ENCODE results near the gene MEG3. TPM values are rescaled to one million over a fixed set of nuclear protein-coding genes. Genes with fewer than 3 reads are reported as not detected.

The MEG3 gene
- total and polyA plus RNA-seq, 2 experiments from 2014 or later, result not detected

DNA sequence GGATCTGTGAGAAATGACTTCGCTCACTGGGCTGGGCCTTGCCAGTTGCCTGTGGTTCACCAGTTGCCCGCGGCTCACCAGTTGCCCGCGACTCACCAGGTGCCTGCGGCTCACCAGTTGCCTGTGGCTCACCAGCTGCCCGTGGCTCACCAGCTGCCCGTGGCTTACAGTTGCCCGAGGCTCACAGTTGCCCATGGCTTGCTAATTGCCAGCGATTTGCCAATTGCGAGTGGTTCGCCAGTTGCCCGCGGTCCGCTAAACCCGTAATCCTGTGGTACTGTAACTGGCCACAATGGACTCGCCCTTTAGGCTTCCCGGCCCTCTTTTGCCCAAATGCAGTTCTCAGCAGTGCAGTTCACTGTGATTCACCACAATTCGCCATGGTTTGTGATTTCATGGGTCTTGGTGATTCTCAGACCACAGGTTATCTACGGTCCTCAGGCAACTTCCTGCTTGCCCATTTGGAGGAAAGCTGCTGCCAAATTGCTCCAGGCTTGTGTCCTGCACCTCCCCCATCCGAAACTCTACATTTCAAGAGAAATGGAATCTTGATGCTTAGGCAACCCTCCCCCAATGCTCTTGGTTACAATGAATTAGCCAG, 15.0 kb upstream of the MEG3 start (continued):
- TF ChIP-seq, protein P1, sequence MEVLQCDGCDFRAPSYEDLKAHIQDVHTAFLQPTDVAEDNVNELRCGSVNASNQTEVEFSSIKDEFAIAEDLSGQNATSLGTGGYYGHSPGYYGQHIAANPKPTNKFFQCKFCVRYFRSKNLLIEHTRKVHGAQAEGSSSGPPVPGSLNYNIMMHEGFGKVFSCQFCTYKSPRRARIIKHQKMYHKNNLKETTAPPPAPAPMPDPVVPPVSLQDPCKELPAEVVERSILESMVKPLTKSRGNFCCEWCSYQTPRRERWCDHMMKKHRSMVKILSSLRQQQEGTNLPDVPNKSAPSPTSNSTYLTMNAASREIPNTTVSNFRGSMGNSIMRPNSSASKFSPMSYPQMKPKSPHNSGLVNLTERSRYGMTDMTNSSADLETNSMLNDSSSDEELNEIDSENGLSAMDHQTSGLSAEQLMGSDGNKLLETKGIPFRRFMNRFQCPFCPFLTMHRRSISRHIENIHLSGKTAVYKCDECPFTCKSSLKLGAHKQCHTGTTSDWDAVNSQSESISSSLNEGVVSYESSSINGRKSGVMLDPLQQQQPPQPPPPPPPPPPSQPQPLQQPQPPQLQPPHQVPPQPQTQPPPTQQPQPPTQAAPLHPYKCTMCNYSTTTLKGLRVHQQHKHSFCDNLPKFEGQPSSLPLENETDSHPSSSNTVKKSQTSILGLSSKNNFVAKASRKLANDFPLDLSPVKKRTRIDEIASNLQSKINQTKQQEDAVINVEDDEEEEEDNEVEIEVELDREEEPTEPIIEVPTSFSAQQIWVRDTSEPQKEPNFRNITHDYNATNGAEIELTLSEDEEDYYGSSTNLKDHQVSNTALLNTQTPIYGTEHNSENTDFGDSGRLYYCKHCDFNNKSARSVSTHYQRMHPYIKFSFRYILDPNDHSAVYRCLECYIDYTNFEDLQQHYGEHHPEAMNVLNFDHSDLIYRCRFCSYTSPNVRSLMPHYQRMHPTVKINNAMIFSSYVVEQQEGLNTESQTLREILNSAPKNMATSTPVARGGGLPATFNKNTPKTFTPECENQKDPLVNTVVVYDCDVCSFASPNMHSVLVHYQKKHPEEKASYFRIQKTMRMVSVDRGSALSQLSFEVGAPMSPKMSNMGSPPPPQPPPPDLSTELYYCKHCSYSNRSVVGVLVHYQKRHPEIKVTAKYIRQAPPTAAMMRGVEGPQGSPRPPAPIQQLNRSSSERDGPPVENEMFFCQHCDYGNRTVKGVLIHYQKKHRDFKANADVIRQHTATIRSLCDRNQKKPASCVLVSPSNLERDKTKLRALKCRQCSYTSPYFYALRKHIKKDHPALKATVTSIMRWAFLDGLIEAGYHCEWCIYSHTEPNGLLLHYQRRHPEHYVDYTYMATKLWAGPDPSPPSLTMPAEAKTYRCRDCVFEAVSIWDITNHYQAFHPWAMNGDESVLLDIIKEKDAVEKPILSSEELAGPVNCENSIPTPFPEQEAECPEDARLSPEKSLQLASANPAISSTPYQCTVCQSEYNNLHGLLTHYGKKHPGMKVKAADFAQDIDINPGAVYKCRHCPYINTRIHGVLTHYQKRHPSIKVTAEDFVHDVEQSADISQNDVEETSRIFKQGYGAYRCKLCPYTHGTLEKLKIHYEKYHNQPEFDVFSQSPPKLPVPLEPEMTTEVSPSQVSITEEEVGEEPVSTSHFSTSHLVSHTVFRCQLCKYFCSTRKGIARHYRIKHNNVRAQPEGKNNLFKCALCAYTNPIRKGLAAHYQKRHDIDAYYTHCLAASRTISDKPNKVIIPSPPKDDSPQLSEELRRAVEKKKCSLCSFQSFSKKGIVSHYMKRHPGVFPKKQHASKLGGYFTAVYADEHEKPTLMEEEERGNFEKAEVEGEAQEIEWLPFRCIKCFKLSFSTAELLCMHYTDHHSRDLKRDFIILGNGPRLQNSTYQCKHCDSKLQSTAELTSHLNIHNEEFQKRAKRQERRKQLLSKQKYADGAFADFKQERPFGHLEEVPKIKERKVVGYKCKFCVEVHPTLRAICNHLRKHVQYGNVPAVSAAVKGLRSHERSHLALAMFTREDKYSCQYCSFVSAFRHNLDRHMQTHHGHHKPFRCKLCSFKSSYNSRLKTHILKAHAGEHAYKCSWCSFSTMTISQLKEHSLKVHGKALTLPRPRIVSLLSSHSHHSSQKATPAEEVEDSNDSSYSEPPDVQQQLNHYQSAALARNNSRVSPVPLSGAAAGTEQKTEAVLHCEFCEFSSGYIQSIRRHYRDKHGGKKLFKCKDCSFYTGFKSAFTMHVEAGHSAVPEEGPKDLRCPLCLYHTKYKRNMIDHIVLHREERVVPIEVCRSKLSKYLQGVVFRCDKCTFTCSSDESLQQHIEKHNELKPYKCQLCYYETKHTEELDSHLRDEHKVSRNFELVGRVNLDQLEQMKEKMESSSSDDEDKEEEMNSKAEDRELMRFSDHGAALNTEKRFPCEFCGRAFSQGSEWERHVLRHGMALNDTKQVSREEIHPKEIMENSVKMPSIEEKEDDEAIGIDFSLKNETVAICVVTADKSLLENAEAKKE (CRISPR knock-in tag; IDR thresholded peaks at IDR 0.05), result no peak
- TF ChIP-seq ZNF331 (CRISPR knock-in tag; IDR thresholded peaks at IDR 0.05; ENCODE audit: low read depth) (no peak), ETS1 (IDR thresholded peaks at IDR 0.05) (no peak), ZNF114 (CRISPR knock-in tag; IDR thresholded peaks at IDR 0.05) (no peak), EZH2phosphoT487 (IDR thresholded peaks at IDR 0.05; ENCODE audit: unreplicated experiment) (no peak)

- H3F3A ChIP-seq (replicated peaks; ENCODE audit: low read depth), result no peaks in the 10 kb centered on the region
- H3K4me2 ChIP-seq, result no peak overlapping the region
- H3K27me3 Mint-ChIP-seq (ENCODE audit: insufficient read depth, low read depth, poor library complexity), result peaks cover 9% of the 10 kb centered on the region
- no peaks in the 10 kb centered on the region; the same call in 1 of the 2 replicates for H3K36me3 ChIP-seq (ENCODE audit: insufficient read depth)
- no peaks in the 10 kb centered on the region for H4K20me1 ChIP-seq (replicated peaks; ENCODE audit: insufficient read depth)
- H3K9me2 ChIP-seq (ENCODE audit: insufficient read depth), result no peaks in the 10 kb centered on the region
- H3K27ac Mint-ChIP-seq, result no peak overlapping the region
- DNase-seq (ENCODE audit: low spot score), result no peak
- no peaks in the 10 kb centered on the region for H3K79me2 ChIP-seq (replicated peaks; ENCODE audit: insufficient read depth)
- H3K27ac ChIP-seq (ENCODE audit: low read depth), result no peak overlapping the region
- H2AFZ ChIP-seq, result no peak overlapping the region
- H3K4me3 ChIP-seq, result no peak overlapping the region
- no peak for ATAC-seq
- H3K4me1 ChIP-seq (ENCODE audit: insufficient read depth), result peaks cover 5% of the 10 kb centered on the region; the same call in 1 of the 2 replicates
- no peak overlapping the region for H3K4me3 Mint-ChIP-seq
- peaks cover 42% of the 10 kb centered on the region for H3K36me3 Mint-ChIP-seq (ENCODE audit: low read depth)
- peaks cover 59% of the 10 kb centered on the region for H3K9me3 Mint-ChIP-seq
- H3K4me1 Mint-ChIP-seq, result peaks cover 20% of the 10 kb centered on the region
- H3K27me3 ChIP-seq (ENCODE audit: insufficient read depth), result no peaks in the 10 kb centered on the region
- TF ChIP-seq CTCF (conservative IDR thresholded peaks at IDR 0.05; ENCODE audit: low read depth in 2 of 2), result no peak
- TF ChIP-seq ZNF331 (CRISPR knock-in tag; IDR thresholded peaks at IDR 0.05; ENCODE audit: low read depth), result no peak
- TF ChIP-seq ETS1 (IDR thresholded peaks at IDR 0.05), result no peak
- no peak for TF ChIP-seq ZNF114 (CRISPR knock-in tag; IDR thresholded peaks at IDR 0.05)
- TF ChIP-seq, protein P2, sequence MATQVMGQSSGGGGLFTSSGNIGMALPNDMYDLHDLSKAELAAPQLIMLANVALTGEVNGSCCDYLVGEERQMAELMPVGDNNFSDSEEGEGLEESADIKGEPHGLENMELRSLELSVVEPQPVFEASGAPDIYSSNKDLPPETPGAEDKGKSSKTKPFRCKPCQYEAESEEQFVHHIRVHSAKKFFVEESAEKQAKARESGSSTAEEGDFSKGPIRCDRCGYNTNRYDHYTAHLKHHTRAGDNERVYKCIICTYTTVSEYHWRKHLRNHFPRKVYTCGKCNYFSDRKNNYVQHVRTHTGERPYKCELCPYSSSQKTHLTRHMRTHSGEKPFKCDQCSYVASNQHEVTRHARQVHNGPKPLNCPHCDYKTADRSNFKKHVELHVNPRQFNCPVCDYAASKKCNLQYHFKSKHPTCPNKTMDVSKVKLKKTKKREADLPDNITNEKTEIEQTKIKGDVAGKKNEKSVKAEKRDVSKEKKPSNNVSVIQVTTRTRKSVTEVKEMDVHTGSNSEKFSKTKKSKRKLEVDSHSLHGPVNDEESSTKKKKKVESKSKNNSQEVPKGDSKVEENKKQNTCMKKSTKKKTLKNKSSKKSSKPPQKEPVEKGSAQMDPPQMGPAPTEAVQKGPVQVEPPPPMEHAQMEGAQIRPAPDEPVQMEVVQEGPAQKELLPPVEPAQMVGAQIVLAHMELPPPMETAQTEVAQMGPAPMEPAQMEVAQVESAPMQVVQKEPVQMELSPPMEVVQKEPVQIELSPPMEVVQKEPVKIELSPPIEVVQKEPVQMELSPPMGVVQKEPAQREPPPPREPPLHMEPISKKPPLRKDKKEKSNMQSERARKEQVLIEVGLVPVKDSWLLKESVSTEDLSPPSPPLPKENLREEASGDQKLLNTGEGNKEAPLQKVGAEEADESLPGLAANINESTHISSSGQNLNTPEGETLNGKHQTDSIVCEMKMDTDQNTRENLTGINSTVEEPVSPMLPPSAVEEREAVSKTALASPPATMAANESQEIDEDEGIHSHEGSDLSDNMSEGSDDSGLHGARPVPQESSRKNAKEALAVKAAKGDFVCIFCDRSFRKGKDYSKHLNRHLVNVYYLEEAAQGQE (IDR thresholded peaks at IDR 0.05; ENCODE audit: unreplicated experiment), result no peak
- no peak for TF ChIP-seq NANOG (IDR thresholded peaks at IDR 0.05; ENCODE audit: borderline replicate concordance)
Observed at GRCh38 chr14:100813291-100813690, 12.6 kb upstream of the MEG3 start.

All from GM23338 (cell line).